Left kidney (tissue), 8 donors: ENCODE measurements around the gene ZC3H12D. TPM values are rescaled to one million over a fixed set of nuclear protein-coding genes. Genes with fewer than 3 reads are reported as not detected.
"Not testable (repeated sequence)": the region's sequence is repeated elsewhere in the genome, so short reads cannot be mapped to it uniquely, and the experiment has no call there.

ENCODE experiments used
- DNase-seq: peaks from one replicate; pipeline ENCODE4 v3.0.0-alpha.2; 2013
- long read RNA-seq, 8 donors: transcript quantifications; one replicate each; lab custom pipeline, GENCODE V29; 2026
- polyA plus RNA-seq: library from polyadenylated mRNA; unstranded; fragments of 120-200 nt; gene quantifications from one replicate; pipeline ENCODE4 v1.2.1, GENCODE V29; 2013; ENCODE audit not compliant: insufficient read length

ZC3H12D gene
- polyA plus RNA-seq, result 0.70 TPM
- long read RNA-seq, donor 1, result 0 reads
- long read RNA-seq, donor 2, result 0 reads
- long read RNA-seq, donor 3, result 0 reads
- long read RNA-seq, donor 4, result 0 reads
- long read RNA-seq, donor 5, result 0 reads
- long read RNA-seq, donor 6, result 0 reads
- long read RNA-seq, donor 7, result 0 reads
- long read RNA-seq, donor 8, result 0 reads

GRCh38 chr6:149484733-149485700 lies at the start of gene ZC3H12D:
Gene ZC3H12D (minus strand): TSS chr6:149485014. CDS start chr6:149474543, 10,471 bp downstream.
- no peak for DNase-seq

DNA sequence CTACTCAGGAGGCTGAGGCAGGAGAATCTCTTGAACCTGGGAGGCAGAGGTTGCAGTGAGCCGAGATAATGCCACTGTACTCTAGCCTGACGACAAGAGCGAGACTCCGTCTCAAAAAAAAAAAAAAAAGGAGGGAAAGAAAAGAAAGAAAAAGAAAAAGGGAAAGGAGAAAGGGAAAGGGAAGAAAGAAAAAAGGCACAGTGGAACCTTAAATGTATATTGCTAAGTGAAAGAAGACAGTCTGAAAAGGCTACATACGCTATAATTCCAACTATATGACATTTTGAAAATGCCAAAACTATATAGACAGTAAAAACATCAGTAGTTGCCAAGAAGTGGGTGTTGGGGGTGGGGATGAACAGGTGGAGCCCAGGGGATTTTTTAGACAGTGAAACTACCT lies 44.8 kb upstream of the ZC3H12D start:
- no peak for DNase-seq

GRCh38 chr6:149515494-149515893 lies 30.7 kb upstream of the ZC3H12D start:
- DNase-seq, result no peak

- no peak for DNase-seq
These were observed 29.1 kb upstream of the ZC3H12D start for GRCh38 chr6:149513915-149514314.

- no peak for DNase-seq
These were observed 26.1 kb upstream of the ZC3H12D start for GRCh38 chr6:149510793-149511512.

DNA sequence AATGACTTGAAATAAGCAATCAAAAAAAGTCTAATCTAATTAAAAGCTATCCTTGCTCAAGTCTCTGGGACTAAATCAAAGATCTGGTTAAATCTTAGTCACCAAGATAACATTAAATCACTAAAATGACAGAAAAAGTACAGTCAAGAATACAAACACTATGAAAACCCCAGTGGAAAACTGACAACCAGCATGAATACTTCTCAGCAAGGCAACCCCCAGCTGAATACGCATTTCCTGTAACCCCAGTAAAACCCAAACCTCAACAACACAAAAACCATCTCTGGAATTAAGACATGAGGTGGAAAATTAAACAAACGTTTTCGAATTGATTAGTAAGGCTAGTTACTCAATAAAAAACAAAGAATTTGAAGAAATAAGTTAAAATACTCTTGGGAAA lies 23.7 kb upstream of the ZC3H12D start:
- DNase-seq, result no peak

GRCh38 chr6:149503872-149504271 lies 19.1 kb upstream of the ZC3H12D start:
- no peak for DNase-seq

DNA sequence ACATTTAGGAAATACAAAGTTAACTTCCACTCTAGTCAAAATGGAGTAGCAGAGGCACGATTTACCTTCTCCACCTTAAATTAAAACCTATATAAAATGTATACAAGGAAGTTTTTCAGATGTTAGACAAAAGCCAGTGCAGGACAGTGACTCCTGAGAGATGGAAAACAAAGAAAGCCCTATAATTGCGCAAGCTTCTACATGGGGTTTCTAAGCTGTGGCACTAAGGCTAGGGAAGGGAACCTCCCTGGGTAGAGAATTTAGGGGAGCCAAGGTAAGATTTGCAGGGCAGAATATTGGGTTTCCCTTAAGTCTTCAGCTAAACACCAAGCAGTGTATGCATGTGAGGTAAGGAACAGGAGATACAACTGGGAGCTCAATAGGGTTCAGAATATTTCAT lies 18.5 kb upstream of the ZC3H12D start:
- DNase-seq, result no peak

DNA sequence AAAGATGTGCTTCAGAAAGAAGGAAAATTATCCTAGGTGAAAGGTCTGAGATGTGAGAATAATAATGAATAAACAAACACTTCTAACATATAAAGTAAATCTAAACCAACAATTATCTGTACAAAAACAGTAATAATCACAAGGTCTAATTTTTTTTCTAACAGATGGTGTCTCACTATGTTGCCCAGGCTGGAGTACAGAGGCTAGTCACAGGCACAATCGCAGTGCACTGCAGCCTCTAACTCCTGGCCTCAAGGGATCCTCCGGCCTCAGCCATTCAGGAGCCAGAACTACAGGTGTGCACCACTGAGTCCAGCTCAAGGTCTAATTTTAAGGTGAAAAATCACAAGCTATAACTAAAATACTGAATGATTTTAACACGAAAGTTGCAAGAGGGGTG lies 17.0 kb upstream of the ZC3H12D start:
- DNase-seq, result no peak

DNA sequence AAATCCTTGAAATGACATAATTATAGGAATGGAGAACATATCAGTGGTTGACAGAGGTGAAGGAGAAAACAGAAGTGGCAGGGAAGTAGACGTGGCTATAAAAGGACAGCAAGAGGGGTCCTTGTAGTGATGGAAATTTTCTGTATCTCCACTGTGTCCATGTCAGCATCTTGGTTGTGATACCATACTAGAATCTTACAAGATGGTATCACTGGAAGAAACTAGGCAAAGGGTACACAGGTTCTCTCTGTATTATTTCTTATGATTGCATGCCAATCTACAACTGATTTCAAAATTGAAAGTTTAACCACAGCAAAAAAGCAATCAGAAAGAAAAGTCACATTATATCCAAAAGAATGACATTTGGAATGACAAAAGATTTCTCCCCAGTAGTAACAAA lies 16.4 kb upstream of the ZC3H12D start:
- DNase-seq, result no peak

- DNase-seq, result no peak
These were observed 15.3 kb upstream of the ZC3H12D start for GRCh38 chr6:149500096-149500495.

DNA sequence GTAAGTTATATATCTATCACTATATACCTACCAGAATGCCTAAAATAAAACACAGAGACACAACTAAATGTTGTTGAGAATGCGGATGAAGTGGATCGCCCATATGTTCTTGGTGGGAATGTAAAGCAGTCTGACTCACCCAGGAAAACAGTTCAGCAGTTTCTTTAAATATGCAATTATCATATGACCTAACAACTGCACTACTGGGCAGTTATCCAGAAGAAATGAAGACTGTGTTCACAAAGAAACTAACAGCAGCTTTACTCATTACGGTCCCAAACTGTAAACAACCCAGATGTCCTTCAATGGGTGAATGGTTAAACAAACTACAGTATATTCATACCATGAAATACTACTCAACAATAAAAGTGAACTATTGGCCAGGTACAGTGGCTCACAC lies 14.3 kb upstream of the ZC3H12D start:
- DNase-seq, result no peak

- no peak for DNase-seq
These were observed 12.6 kb upstream of the ZC3H12D start for GRCh38 chr6:149497365-149497764.

DNA sequence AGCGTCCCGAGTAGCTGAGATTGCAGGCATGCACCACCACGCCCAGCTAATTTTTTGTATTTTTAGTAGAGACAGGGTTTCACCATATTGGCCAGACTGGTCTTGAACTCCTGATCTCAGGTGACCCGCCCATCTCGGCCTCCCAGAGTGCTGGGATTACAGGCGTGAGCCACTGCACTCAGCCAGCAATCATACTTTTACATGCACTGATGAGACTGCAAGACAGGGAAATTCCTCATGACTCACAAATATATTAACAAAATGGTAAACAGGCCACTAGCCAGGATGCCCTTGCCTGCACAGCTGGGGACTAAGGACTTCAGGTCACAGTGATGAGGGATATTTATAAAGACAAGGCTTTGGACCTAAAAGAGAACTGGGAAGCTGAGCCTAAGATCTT lies 11.8 kb upstream of the ZC3H12D start:
- DNase-seq, result not testable (repeated sequence)

GRCh38 chr6:149495349-149496016 lies 10.7 kb upstream of the ZC3H12D start:
- not testable (repeated sequence) for DNase-seq

- not testable (repeated sequence) for DNase-seq
These were observed 10.0 kb upstream of the ZC3H12D start for GRCh38 chr6:149494810-149495209.

- no peak for DNase-seq
These were observed 9.0 kb upstream of the ZC3H12D start for GRCh38 chr6:149493761-149494320.

DNA sequence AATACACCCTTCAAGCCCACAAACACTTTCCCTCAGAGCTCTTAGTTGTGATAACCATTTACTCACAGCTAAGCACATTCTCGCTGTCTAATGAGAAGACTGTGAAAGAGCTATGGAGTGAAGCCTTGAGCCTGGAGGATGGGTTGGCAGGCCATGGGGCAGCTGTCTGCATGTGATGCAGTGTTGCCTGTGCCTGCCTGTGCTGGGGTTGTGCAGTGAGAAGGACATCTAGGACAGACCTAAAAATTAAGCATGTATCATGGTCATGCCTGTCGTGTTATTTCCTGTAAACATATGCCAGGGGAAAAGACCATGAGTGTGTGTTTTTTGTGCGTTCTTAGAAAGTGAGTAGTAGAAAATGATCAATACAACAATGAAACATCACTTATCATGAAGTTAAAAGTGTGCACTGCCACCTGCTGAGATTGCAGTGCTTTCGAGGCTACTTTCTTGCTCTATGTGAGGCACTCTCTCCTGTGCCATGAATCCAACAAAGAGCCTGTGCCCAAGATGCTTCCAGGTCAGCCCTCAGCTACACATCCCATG lies 8.1 kb upstream of the ZC3H12D start:
- no peak for DNase-seq

GRCh38 chr6:149489967-149490366 lies 5.2 kb upstream of the ZC3H12D start:
- DNase-seq, result no peak

DNA sequence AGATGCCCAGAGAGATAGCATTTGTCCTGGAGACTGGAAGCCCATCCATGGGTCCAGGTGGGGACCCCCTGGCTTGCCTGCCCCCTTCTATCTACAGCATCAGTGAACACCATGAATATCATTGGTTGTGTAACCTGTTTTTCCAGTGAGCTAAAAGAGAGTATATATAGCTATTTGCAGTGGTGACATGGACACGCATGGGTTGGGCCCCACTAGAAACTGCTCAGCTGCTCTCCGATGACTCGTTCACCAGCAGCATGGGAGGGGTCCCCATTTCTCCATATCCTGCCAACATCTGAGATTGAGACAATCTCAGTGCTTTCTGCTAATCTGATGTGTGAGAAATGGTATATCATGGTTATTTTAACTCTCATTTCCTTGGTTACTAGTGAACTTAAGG lies 4.0 kb upstream of the ZC3H12D start:
- DNase-seq, result no peak

DNA sequence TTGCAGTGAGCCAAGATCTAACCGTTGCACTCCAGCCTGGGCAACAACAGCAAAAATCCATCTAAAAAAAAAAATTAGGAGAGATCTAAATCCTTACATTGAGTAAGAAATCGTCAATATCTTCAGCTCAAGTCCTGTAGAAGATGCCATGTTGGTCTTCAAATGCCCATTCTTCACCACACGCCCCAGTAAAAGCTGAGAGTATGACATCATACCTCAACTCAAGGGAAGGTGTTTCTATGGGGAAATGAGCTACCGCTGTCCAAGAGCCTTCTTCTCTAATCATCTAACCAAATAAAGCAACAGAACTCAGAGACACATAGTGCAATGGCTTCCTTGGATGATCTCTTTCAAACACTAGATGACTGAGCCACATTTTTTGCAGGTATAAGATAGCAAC lies 2.5 kb upstream of the ZC3H12D start:
- no peak for DNase-seq
